GM21381 (cell line): ENCODE measurements around the gene MAG.

Experiments
- ATAC-seq: cut with Tn5 transposase; IDR thresholded peaks from one replicate; pipeline ENCODE4 v1.9.1; 2021; ENCODE audit warnings: mild to moderate bottlenecking, moderate library complexity; ENCODE audit not compliant: unreplicated experiment

Gene MAG

DNA sequence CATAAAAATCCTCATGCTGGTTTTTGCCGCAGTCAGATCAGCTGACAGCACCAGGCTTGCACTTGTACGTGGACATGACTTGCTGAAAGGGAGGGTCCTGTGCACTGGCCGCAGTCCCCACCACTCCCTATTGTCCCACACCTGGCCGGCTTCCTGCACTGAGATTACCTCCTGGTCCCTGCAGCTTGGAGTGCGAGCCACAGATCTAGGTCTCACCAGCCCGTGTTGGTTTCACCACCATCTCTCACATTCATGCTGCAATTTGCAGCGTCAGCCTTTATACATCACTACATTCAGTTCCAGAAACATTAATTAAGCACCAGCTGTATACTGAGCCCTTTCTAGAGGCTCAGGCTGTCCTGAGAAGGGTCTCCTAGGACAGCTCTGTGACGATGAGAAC, 22.1 kb downstream of the MAG start:
- ATAC-seq = no peak

DNA sequence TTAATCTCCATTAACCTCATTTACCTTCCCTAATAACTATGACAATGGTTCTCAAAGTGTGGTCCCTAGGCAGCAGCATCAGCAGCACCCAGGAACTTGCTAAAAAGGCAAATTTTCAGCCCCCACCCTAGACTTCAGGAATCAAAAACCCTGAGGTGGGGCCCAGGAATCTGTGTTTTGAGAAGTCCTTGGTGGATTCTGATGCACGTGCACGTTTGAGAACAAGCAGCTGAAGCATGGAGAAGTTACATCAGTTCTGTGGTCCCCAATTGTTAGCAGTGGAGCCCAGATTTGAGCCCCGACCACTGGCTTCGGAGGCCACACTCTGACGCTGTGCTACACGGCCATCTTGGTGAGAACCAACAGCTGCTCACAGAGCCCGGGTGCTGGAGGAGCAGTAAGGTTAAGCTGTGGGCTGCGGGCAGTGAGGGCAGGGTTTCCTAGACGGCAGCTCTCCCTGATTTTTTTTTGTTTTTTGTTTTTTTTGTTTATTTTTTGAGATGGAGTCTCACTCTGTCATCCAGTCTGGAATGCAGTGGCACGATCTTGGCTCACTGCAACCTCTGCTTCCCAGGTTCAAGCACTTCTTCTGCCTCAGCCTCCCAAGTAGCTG, 23.0 kb downstream of the MAG start:
- ATAC-seq = no peak

DNA sequence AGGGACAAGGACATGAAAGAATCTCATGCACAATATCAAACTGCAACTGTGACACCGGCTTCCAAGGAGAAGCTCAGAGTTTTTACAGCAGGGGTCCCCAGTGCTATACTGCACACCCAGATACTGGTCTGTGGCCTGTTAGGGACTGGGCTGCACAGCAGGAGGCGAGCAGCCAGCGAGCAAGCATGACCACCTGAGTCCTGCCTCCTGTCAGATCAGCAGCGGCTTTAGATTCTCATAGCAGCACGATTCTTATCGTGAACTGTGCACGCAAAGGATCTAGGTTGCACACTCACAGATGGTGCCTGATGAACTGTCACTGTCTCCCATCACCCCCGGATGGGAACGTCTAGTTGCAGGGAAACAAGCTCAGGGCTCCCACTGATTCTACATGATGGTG, 23.9 kb downstream of the MAG start:
- ATAC-seq = no peak

DNA sequence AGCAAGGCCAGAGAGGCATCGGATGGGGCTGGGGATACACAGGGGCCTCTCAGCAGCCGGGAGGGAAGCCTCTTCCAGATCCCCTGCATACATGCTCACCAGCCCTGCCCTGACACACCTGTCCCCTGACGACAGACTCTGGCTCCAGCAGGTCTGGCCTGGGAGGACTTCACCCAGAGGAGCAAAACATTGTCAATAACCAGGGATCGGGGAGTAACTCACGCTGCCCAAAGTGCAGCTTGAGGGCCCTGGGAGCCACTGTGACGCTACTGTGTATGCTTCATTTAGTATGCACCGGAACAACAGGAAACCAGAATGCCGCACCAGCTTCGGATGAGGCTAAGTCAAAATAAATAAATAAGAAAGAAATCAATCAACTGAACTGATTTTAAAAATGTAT, 24.6 kb downstream of the MAG start:
- no peak for ATAC-seq

DNA sequence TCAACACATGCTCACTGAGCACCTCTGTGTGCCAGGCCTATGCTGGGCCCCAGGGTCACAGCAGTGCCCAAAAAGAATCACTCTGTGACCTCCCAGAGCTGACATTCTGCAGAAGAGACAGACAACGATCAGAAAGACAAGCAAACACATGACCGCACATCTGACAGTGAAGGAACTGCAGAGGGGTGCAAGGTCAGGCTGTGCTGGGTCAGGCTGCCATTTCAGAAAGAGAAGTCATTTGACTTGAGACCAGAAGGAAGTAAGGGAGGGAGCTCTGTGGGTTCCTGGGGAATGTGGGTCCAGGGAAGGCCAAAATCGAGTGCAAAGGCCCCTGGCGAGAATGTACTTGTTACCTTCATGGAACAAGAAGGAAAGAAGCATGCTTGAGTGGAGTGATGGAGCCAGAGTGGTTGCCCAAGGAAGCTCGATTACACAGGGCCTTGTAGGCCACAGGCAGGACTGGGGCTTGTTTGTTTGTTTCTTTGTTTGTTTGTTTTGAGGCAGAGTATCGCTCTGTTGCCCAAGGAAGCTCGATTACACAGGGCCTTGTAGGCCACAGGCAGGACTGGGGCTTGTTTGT, 25.6 kb downstream of the MAG start:
- ATAC-seq = no peak

DNA sequence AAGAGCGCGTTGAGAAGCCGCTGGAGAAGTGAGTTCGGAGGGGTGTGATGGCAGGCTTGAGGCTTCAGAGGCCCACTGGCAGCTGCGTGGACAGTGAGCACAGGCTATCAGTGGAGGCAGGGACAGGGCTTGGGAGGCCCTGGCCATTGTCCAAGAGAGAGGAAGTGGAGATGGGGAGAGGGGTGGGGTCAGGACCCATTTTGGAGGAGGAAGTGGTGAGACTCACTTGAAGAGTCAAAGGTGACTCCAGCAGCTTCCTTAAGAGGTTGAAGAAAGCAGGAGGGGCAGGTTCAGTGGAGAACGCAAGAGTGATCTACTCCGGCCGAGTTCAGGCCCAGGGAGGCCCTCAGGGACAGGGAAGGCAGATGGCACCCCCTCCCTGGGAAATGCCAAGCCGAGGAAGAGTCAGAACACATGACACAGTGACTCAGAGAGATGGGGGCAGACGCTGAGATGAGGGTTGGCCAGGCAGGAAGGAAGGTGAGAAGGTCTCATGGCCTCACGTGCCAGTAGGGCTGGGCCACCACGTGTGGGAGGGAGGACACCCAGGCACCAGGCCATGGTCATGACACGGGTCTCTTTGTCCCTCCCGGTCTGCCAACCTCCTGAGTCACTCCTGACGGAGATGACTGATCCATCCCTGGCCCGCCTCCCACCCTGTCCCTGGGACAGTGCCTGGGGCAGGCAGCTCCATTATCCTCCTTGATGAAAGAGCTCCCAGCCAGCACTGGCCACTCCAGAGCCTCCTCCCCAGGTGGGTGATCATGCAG, 26.9 kb downstream of the MAG start:
- no peak for ATAC-seq

DNA sequence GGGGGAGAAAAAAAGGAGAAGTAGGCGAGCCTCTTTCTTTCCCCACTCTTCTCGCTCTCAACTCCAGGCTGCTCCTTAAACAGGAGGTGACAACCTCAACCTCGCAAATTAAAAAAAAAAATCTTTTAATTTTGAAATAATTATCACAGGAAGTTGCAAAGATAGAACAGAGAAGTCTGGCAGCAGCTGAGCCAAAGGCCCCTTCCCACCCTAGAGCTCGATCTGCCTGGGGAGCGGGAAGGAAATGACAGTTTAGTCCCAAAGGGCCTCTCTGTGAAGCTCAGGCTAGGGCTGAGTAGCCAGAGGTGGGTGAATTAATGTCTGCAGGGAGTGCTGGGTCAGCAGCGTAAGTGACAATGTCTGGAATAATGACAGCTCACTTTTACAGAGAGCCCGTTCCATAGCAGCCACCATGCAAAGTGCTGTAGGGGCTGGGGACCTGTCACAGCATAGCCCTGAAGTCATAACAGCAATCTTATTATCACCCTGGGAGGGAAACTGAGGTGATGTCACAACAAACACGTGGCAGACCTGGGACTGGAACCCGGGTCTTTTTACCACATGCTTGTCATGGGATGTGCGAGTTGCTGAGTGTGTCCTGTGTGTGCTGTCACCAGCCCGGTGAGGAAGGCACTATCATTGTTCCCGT, 28.2 kb downstream of the MAG start:
- ATAC-seq = no peak

DNA sequence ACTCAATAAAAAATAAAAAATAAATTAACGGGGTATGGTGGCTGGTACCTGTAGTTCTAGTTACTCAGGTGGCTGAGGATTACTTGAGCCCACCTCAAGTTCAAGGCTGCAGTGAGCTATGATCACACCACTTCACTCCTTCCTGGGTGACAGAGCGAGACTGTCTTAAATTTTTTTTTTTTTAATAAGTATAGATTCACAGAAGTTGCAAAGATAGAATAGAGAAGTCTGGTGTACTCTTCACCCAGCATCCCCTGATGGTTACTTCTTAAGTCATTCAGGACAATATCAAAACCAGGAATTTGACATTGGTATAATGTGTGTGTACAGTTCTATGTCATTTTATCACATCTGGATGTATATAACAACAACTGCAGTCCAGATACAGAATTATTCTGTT, 29.3 kb downstream of the MAG start:
- ATAC-seq = no peak

DNA sequence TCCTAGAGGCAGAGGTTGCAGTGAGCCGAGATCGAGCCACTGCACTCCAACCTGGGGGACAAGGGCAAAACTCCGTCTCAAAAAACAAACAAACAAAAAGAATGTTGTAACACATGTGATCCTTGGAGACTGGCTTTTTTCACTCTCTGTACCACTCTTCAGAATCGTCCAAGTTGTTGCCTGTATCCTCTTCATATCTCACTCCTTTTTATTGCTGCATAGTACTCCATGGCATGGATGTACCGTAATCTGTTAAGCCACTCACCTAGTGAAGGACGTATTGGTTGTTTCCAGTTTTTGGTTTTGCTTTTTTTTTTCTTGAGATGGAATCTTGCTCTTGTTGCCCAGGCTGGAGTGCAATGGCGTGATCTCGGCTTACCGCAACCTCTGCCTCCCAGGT, 30.1 kb downstream of the MAG start:
- no peak for ATAC-seq

DNA sequence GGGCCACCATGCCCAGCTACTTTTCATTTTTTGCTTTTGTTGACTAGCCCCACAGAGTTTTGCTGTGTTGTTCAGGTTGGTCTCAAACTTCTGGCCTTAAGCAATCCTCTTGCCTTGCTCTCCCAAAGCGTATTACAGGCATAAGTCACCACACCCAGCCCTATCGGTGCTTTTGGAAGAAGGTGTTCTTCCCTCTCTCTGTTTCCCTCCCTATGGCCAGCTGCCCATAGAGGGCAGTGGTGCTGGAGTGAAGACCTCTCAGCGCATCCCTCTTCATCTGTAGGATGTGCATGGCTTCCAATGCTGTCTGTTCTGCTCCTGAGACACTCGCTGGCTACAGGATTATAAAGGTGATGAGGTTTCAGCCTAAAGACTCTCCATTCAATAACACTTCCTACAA, 35.7 kb downstream of the MAG start:
- no peak for ATAC-seq

DNA sequence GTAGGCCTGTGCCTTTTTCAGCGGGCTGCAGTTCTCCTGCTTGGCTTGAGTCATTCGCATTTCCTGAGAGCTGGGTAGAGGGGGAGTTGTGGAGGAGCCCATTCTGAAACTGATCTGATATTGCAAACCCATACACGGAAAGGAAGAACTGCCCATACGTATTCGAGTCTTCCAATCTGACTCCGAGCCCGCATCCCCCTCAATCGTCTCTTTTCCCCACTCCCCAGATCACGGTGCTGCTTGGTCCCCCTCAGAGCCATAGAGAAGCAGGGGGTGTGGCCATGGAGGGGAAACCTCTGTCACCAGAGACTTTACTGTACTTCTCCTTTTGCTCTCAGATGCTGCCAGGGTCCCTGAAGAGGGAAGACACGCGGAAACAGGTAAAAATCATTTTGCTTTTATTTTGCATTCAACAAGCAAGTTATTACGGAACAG, 36.9 kb downstream of the MAG start, which contains the start of gene CD22:
Gene CD22 (plus strand): TSS at position 337 of the 435 bp plus-strand sequence. CDS start 2,854 bp downstream, outside the sequence.
- ATAC-seq = no peak

DNA sequence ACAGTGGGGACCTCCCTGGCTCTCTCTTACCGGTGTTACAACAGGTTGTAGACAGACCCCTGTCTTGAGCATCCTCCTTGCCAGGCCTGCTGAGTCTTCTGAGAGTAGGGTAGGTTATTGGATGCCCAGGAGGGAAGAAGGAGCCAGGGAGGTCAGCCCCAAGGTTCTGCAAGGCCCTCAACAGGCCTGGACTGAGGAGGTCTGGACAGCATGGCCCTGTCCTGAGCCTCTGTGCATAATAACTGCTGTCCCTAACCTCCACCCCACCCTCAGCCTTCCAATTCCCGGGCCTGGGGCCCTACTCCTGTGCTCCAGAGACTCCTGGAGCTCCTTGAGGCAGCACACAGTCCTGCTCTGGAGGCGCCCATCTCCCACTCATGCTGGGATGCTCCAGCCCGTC, 37.4 kb downstream of the MAG start:
- no peak for ATAC-seq

DNA sequence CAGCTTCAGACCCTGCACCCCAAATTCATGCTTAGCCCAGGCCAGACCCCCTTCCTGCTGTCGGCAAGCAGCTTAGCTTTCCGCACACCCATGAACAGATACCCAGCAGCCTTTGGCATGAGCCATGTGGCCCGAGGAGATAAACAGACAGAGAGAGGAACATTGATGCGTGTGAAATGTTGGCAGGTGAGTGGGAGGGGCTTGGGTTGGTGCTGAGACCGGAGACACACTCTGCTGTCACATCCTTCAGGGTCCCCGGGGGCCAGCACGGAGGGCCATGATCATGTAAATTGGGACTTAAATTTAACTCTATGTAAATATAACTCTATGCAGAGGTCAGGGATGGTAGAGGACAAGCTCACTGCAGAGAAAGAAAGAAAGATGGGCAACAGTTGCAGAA, 38.5 kb downstream of the MAG start:
- peak; percentile 45 for ATAC-seq

DNA sequence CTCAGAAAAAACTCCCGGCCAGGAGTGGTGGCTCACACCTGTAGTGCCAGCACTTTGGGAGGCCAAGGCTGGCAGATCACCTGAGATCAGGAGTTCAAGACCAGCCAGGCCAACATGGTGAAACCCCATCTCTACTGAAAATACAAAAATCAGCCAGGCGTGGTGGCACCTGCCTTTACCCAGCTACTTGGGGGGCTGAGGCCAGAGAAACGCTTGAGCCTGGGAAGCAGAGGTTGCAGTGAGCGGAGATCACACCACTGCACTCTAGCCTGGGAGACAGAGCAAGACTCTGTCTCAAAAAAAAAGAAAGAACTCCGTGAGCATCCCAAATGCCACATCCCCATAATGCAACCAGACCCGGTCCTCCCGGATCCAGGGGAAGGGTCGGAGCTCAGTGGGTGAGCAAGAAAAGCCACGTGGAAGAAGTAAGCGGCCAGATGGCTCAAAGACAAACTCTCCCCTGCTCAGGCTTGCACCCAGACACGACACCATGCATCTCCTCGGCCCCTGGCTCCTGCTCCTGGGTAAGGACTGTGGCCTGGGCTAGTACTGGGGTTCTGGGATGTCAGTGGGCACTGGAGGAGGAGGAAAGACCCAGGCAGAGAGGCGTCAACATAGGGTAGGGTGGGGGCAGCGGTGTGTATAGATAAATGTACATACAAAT, 39.7 kb downstream of the MAG start:
- ATAC-seq = no peak

DNA sequence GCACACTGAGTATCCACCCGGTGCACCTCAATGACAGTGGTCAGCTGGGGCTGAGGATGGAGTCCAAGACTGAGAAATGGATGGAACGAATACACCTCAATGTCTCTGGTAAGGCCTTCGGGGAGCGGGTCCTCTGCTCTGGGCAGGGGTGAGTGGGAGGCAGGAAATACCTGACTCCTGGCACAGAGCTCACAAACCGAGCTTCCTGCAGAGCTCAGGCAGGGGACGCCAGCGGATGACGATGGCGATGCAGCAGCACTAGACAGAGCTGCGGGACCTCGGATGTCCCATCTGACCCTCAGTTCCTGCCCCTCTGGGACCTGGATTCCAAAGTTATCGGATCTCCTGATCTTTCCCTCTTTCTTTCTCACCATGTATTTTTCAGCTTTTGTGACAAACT, 40.9 kb downstream of the MAG start:
- ATAC-seq = no peak

DNA sequence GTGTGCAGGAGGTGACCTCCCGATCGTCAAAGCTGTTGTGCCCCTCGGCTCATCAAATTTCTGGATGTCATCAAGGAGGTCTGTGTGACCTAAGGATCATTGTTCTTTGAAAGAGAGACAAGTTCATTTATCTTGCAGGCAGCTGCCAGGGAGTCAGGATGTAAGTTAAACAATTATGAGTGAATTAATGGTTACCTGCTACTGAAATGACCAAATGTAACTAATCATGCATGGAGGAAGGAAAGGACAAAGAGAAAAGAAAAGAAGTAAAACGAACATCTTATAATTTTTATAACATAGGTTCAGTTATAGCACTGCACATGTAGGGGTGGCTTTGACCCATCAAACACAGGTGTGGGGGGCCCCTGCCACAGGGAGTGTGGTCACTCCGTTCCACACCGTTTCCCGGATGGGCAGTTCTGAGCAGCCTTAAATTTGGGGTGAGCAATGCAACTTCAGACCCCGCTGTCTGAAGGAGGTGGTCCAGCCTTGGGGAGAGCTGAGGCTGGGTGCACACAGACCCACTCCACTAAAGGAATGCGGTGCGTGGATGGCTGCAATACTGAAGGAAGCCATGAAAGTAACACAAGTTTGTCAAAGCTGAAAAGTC, 42.3 kb downstream of the MAG start:
- ATAC-seq = no peak

DNA sequence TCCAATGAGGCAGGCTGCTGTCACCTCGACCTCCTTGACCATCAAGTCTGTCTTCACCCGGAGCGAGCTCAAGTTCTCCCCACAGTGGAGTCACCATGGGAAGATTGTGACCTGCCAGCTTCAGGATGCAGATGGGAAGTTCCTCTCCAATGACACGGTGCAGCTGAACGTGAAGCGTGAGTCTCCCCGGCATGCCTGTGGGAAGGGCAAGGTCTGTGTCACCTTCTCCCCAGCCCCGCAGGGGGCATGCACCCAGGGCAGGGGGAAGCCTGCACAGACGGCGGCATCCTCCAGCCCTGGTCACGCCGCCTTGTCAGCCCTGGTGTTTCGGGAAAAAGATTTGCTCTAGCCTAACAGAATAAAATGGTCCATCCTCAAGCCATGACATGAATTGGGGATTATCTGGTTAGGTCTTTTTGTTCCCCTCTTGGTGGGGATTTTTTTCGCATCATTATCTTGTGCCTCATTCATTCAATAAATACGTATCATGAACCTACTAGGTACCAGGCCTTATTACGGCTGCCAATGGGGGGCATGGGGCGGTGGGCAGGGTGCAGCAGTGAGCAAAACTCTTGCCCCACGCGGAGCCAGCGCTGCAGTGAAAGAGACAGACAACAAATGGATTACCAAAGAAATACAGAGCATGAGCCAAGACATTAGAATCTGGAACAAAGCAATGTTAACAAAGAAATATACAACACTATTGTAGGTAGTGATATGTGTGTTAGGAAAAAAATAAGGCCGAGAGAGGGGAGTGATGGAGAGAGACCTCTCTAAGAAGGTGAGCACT, 44.4 kb downstream of the MAG start:
- no peak for ATAC-seq

DNA sequence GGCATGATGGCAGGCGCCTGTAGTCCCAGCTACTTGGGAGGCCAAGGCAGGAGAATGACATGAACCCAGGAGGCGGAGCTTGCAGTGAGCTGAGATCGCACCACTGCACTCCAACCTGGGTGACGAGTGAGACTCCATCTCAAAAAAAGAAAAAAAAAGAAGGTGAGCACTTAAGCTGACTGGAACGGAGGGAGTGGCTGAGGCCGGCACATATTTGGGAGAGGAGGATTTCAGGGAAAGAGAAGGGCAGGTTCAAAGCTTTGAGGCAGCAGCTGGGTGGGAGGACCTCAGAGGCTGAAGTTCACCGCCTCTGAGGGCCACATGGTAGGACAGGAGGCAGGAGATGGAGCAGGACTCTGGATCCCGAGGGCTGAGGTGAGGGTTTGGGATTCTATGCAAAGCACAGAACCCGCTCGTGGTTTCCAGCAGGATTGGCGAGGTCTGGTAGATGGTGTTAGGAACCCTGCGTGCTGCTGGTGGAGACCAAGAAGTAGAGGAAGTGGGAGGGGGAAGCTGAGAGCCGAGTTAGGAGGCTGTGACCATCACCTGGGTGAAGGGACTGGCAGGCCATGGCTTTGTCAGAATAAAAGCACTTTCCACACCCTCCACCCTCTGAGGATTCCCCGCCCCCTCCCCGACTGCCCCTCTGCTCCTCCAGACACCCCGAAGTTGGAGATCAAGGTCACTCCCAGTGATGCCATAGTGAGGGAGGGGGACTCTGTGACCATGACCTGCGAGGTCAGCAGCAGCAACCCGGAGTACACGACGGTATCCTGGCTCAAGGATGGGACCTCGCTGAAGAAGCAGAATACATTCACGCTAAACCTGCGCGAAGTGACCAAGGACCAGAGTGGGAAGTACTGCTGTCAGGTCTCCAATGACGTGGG, 45.4 kb downstream of the MAG start:
- no peak for ATAC-seq

DNA sequence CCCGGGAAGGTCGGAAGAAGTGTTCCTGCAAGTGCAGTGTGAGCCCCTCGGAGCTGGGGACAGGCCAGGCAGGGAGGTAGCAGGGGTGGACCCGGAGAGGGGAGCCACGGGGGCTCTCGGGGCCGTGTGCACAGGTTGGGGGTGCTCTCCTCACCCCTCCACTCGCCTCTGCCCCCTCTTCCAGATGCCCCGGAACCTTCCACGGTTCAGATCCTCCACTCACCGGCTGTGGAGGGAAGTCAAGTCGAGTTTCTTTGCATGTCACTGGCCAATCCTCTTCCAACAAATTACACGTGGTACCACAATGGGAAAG, 46.0 kb downstream of the MAG start:
- ATAC-seq = no peak
